ENCODE results near the gene GSS. TPM values are rescaled to one million over a fixed set of nuclear protein-coding genes. Genes with fewer than 3 reads are reported as not detected.
A peak's percentile ranks its signal among the peaks of the same experiment; 100 is the strongest.

Gene GSS
- total RNA-seq, 1 experiment from 2014 or later: 131 TPM

- no TSS peak for BruUV-seq (replicated peaks)
- Histone ChIP-seq H3K9me2 (ENCODE audit: insufficient read depth) (no peaks in the 10 kb centered on the region), H3K4me1 (replicated peaks; ENCODE audit: insufficient read depth) (peaks cover 33% of the 10 kb centered on the region), H4K20me1 (ENCODE audit: insufficient read depth) (no peaks in the 10 kb centered on the region), H3K27ac (no peak overlapping the region), H3K4me2 (no peak overlapping the region), H3K79me2 (ENCODE audit: low read depth) (peaks cover 47% of the 10 kb centered on the region), H3K27me3 (ENCODE audit: insufficient read depth, low read depth) (no peaks in the 10 kb centered on the region), H3K4me3 (no peak overlapping the region), H3F3A (ENCODE audit: insufficient read depth, low read depth) (peaks cover 32% of the 10 kb centered on the region), H2AFZ (no peak overlapping the region), H3K9me3 (ENCODE audit: insufficient read depth, low read depth) (no peaks in the 10 kb centered on the region), H3K36me3 (ENCODE audit: low read depth) (peaks cover 3% of the 10 kb centered on the region; the same call in 1 of the 2 replicates)
- DNase-seq: no peak
- POLR2A ChIA-PET (ENCODE audit: unreplicated experiment): no interaction called here
- intact Hi-C loops (cut with micrococcal nuclease; ENCODE audit: unreplicated experiment): no loop called here
- CTCF ChIA-PET: interaction anchor here (0.8 kb wide), 1 partner anchor 16 kb away, joined by 4 read pairs; no protein-coding TSS in a partner anchor
- TF ChIP-seq, protein P1, sequence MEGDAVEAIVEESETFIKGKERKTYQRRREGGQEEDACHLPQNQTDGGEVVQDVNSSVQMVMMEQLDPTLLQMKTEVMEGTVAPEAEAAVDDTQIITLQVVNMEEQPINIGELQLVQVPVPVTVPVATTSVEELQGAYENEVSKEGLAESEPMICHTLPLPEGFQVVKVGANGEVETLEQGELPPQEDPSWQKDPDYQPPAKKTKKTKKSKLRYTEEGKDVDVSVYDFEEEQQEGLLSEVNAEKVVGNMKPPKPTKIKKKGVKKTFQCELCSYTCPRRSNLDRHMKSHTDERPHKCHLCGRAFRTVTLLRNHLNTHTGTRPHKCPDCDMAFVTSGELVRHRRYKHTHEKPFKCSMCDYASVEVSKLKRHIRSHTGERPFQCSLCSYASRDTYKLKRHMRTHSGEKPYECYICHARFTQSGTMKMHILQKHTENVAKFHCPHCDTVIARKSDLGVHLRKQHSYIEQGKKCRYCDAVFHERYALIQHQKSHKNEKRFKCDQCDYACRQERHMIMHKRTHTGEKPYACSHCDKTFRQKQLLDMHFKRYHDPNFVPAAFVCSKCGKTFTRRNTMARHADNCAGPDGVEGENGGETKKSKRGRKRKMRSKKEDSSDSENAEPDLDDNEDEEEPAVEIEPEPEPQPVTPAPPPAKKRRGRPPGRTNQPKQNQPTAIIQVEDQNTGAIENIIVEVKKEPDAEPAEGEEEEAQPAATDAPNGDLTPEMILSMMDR (conservative IDR thresholded peaks at IDR 0.05): no peak
- no peak for TF ChIP-seq EZH2 (IDR thresholded peaks at IDR 0.05; ENCODE audit: low read depth)
These were observed 60.1 kb downstream of the GSS start for GRCh38 chr20:34895465-34895864.

- Histone ChIP-seq H3K4me1 (replicated peaks; ENCODE audit: insufficient read depth) (peaks cover 38% of the 10 kb centered on the region), H3K9me3 (ENCODE audit: insufficient read depth, low read depth) (no peaks in the 10 kb centered on the region), H4K20me1 (ENCODE audit: insufficient read depth) (no peaks in the 10 kb centered on the region), H3K27ac (no peak overlapping the region), H2AFZ (no peak overlapping the region), H3K79me2 (ENCODE audit: low read depth) (peaks cover 54% of the 10 kb centered on the region), H3K4me2 (no peak overlapping the region), H3K27me3 (ENCODE audit: insufficient read depth, low read depth) (no peaks in the 10 kb centered on the region), H3K4me3 (no peak overlapping the region), H3F3A (ENCODE audit: insufficient read depth, low read depth) (peaks cover 40% of the 10 kb centered on the region), H3K9me2 (ENCODE audit: insufficient read depth) (no peaks in the 10 kb centered on the region), H3K36me3 (ENCODE audit: low read depth) (peaks cover 9% of the 10 kb centered on the region; the same call in 1 of the 2 replicates)
- BruUV-seq (replicated peaks): no TSS peak
- no peak for TF ChIP-seq EZH2 (IDR thresholded peaks at IDR 0.05; ENCODE audit: low read depth)
- TF ChIP-seq, protein P1 (conservative IDR thresholded peaks at IDR 0.05): no peak
- intact Hi-C loops (cut with micrococcal nuclease; ENCODE audit: unreplicated experiment): no loop called here
- no peak for DNase-seq
- ChIA-PET CTCF (interaction anchor here (0.8 kb wide), 1 partner anchor 17 kb away, joined by 4 read pairs; no protein-coding TSS in a partner anchor), POLR2A (ENCODE audit: unreplicated experiment) (no interaction called here)
These were observed 60.9 kb downstream of the GSS start for GRCh38 chr20:34894723-34895122.

GRCh38 chr20:34892671-34893070, 62.9 kb downstream of the GSS start:
- ChIA-PET CTCF (interaction anchor here (0.6 kb wide), 1 partner anchor 702 kb away, joined by 3 read pairs; no protein-coding TSS in a partner anchor), POLR2A (ENCODE audit: unreplicated experiment) (no interaction called here)
- Histone ChIP-seq H3K27me3 (ENCODE audit: insufficient read depth, low read depth) (no peaks in the 10 kb centered on the region), H3K9me3 (ENCODE audit: insufficient read depth, low read depth) (no peaks in the 10 kb centered on the region), H3K4me3 (no peak overlapping the region), H3K4me1 (replicated peaks; ENCODE audit: insufficient read depth) (peaks cover 39% of the 10 kb centered on the region), H3K4me2 (peak overlapping the region; percentile 75), H3K27ac (peak overlapping the region; percentile 98), H3K36me3 (ENCODE audit: low read depth) (peaks cover 24% of the 10 kb centered on the region), H3K79me2 (ENCODE audit: low read depth) (peaks cover 66% of the 10 kb centered on the region), H2AFZ (no peak overlapping the region), H4K20me1 (ENCODE audit: insufficient read depth) (no peaks in the 10 kb centered on the region), H3K9me2 (ENCODE audit: insufficient read depth) (no peaks in the 10 kb centered on the region), H3F3A (ENCODE audit: insufficient read depth, low read depth) (peaks cover 49% of the 10 kb centered on the region)
- no TSS peak for BruUV-seq (replicated peaks)
- no peak for DNase-seq
- intact Hi-C loops (cut with micrococcal nuclease; ENCODE audit: unreplicated experiment): no loop called here
- TF ChIP-seq, protein P1 (conservative IDR thresholded peaks at IDR 0.05): no peak
- no peak for TF ChIP-seq EZH2 (IDR thresholded peaks at IDR 0.05; ENCODE audit: low read depth)
